GM23248 (cell line): ENCODE results near the gene SYK. TPM values are rescaled to one million over a fixed set of nuclear protein-coding genes. Genes with fewer than 3 reads are reported as not detected.

Source experiments
- DNase-seq: peaks from one replicate; pipeline ENCODE4 v3.0.0-alpha.2; 2015
- H2AFZ ChIP-seq: fragments of 200-600 bp; sonication (generic); 2 replicates; pipeline ENCODE4 v1.6.1; 2016; ENCODE audit warnings: antibody characterized with exemption
- H3F3A ChIP-seq: fragments of 200-600 bp; sonication (generic); 2 replicates; pipeline ENCODE4 v1.6.1; 2016; ENCODE audit warnings: mild to moderate bottlenecking, antibody characterized with exemption, mixed run types; ENCODE audit not compliant: insufficient read depth
- H3K27ac ChIP-seq: fragments of 200-600 bp; sonication (generic); 2 replicates; pipeline ENCODE4 v1.5.1; 2016; ENCODE audit warnings: mild to moderate bottlenecking
- H3K27me3 ChIP-seq: fragments of 200-600 bp; sonication (generic); replicated peaks from 2 replicates; pipeline ENCODE4 v1.6.1; 2016; ENCODE audit warnings: mild to moderate bottlenecking; ENCODE audit not compliant: insufficient read depth
- H3K36me3 ChIP-seq: fragments of 200-600 bp; sonication (generic); 2 replicates; pipeline ENCODE4 v1.6.1; 2016; ENCODE audit warnings: low read depth, mild to moderate bottlenecking
- H3K4me1 ChIP-seq: fragments of 200-600 bp; sonication (generic); 2 replicates; pipeline ENCODE4 v1.6.1; 2016; ENCODE audit warnings: mild to moderate bottlenecking; ENCODE audit not compliant: insufficient read depth
- H3K4me2 ChIP-seq: fragments of 200-600 bp; sonication (generic); one replicate; pipeline ENCODE4 v1.6.1; 2016; ENCODE audit warnings: mild to moderate bottlenecking; ENCODE audit not compliant: unreplicated experiment
- H3K4me3 ChIP-seq: fragments of 200-600 bp; sonication (generic); 2 replicates; pipeline ENCODE4 v1.5.1; 2016; ENCODE audit warnings: mild to moderate bottlenecking
- H3K79me2 ChIP-seq: fragments of 200-600 bp; sonication (generic); 2 replicates; pipeline ENCODE4 v1.6.1; 2016; ENCODE audit warnings: mild to moderate bottlenecking; ENCODE audit not compliant: insufficient read depth
- H3K9ac ChIP-seq: fragments of 200-600 bp; sonication (generic); 2 replicates; pipeline ENCODE4 v1.6.1; 2016; ENCODE audit warnings: mild to moderate bottlenecking
- H3K9me2 ChIP-seq: fragments of 200-600 bp; sonication (generic); 2 replicates; pipeline ENCODE4 v1.6.1; 2016; ENCODE audit warnings: mixed run types, mild to moderate bottlenecking, moderate library complexity; ENCODE audit not compliant: insufficient read depth
- H3K9me3 ChIP-seq: fragments of 200-600 bp; sonication (generic); one replicate; pipeline ENCODE4 v1.6.1; 2017; ENCODE audit warnings: low read depth
- H4K20me1 ChIP-seq: fragments of 200-600 bp; sonication (generic); 2 replicates; pipeline ENCODE4 v1.6.0; 2016; ENCODE audit not compliant: insufficient read depth
- EZH2 ChIP-seq: fragments of 200-600 bp; sonication (generic); IDR thresholded peaks from 2 replicates; pipeline ENCODE4 v1.6.1; 2018; ENCODE audit warnings: antibody characterized with exemption, mild to moderate bottlenecking; ENCODE audit not compliant: insufficient read depth, poor library complexity, severe bottlenecking
- EZH2phosphoT487 ChIP-seq: fragments of 200-600 bp; sonication (generic); IDR thresholded peaks from 2 replicates; pipeline ENCODE4 v1.6.1; 2018; ENCODE audit warnings: antibody characterized with exemption, moderate library complexity, mild to moderate bottlenecking, low read depth; ENCODE audit not compliant: insufficient read depth
- WGBS, 2 experiments: methylation state at CpG; one replicate each; pipeline ENCODE4 v1.1.6; 2015 to 2017; ENCODE audit warnings: low lambda C conversion rate in 2 of 2, low coverage in 1 of 2; ENCODE audit errors: missing lambda C conversion rate in 2 of 2; 5-methylcytosine and 5-hydroxymethylcytosine counted together
- in situ Hi-C: fragments of 300-500 bp; cut with MboI; formaldehyde crosslinking; loops from 2 replicates; pipeline ENCODE4 v1.15.0; 2020
- polyA plus RNA-seq: library from polyadenylated mRNA; unstranded; fragments of >200 nt; fragmentation: Nextera tagmentation; extraction: Ambion mirVana; gene quantifications from 2 replicates; pipeline ENCODE4 v1.2.1, GENCODE V29; 2016
- total RNA-seq: library from RNA; depleted of rRNA; stranded (reverse); fragments of >200 nt; shearing (Covaris generic); gene quantifications from 2 replicates; pipeline ENCODE4 v1.2.3, GENCODE V29; 2014

The SYK gene
- total and polyA plus RNA-seq, 2 experiments from 2014 or later: not detected

- Histone ChIP-seq H3K4me3 (no peak overlapping the region), H4K20me1 (no peaks in the 10 kb centered on the region), H3K4me1 (no peaks in the 10 kb centered on the region), H3K9ac (no peak overlapping the region), H2AFZ (no peak overlapping the region), H3K79me2 (no peaks in the 10 kb centered on the region), H3K27ac (no peak overlapping the region), H3K27me3 (no peaks in the 10 kb centered on the region; the same call in none of the 2 replicates), H3K4me2 (no peak overlapping the region), H3K9me3 (no peaks in the 10 kb centered on the region), H3F3A (no peaks in the 10 kb centered on the region), H3K9me2 (no peaks in the 10 kb centered on the region), H3K36me3 (no peaks in the 10 kb centered on the region)
- in situ Hi-C loops: no loop called here
- WGBS, 2 experiments: 70 to 72% methylated on average over 12 of the region's 12 CpGs
- DNase-seq: no peak
- no peak for TF ChIP-seq EZH2phosphoT487
- no peak for TF ChIP-seq EZH2
Measured at GRCh38 chr9:90904706-90905478, 103.3 kb downstream of the SYK start.

GRCh38 chr9:90905822-90906221 is 104.2 kb downstream of the SYK start:
- 70 to 75% methylated on average over 3 of the region's 3 CpGs for WGBS, 2 experiments
- Histone ChIP-seq H3K4me3 (no peak overlapping the region), H3K36me3 (no peaks in the 10 kb centered on the region), H3K9me2 (no peaks in the 10 kb centered on the region), H3K79me2 (no peaks in the 10 kb centered on the region), H3F3A (no peaks in the 10 kb centered on the region), H3K9me3 (no peaks in the 10 kb centered on the region), H3K27ac (no peak overlapping the region), H3K4me2 (no peak overlapping the region), H2AFZ (no peak overlapping the region), H3K9ac (no peak overlapping the region), H3K4me1 (no peaks in the 10 kb centered on the region), H4K20me1 (no peaks in the 10 kb centered on the region), H3K27me3 (no peaks in the 10 kb centered on the region; the same call in none of the 2 replicates)
- TF ChIP-seq EZH2 (no peak), EZH2phosphoT487 (no peak)
- in situ Hi-C loops: no loop called here
- no peak for DNase-seq

GRCh38 chr9:90906316-90907055 is 104.9 kb downstream of the SYK start:
- in situ Hi-C loops: no loop called here
- no peak overlapping the region for H3K4me2 ChIP-seq
- no peaks in the 10 kb centered on the region for H4K20me1 ChIP-seq
- TF ChIP-seq EZH2phosphoT487: no peak
- no peak for TF ChIP-seq EZH2
- no peak overlapping the region for H3K4me3 ChIP-seq
- no peaks in the 10 kb centered on the region for H3K9me3 ChIP-seq
- 68 to 69% methylated on average over 8 of the region's 8 CpGs for WGBS, 2 experiments
- H3K27ac ChIP-seq: no peak overlapping the region
- no peak overlapping the region for H2AFZ ChIP-seq
- no peaks in the 10 kb centered on the region for H3K9me2 ChIP-seq
- DNase-seq: no peak
- no peak overlapping the region for H3K9ac ChIP-seq
- no peaks in the 10 kb centered on the region for H3K4me1 ChIP-seq
- no peaks in the 10 kb centered on the region for H3K36me3 ChIP-seq
- no peaks in the 10 kb centered on the region for H3F3A ChIP-seq
- H3K79me2 ChIP-seq: no peaks in the 10 kb centered on the region
- no peaks in the 10 kb centered on the region; the same call in none of the 2 replicates for H3K27me3 ChIP-seq

GRCh38 chr9:90907056-90907445 is 105.4 kb downstream of the SYK start:
- Histone ChIP-seq H3K36me3 (no peaks in the 10 kb centered on the region), H3K9me2 (no peaks in the 10 kb centered on the region), H3K4me3 (no peak overlapping the region), H4K20me1 (no peaks in the 10 kb centered on the region), H3K4me1 (no peaks in the 10 kb centered on the region), H3K79me2 (no peaks in the 10 kb centered on the region), H3K27me3 (no peaks in the 10 kb centered on the region; the same call in 1 of the 2 replicates), H3F3A (no peaks in the 10 kb centered on the region), H3K27ac (no peak overlapping the region), H3K4me2 (no peak overlapping the region), H3K9ac (no peak overlapping the region), H2AFZ (no peak overlapping the region), H3K9me3 (no peaks in the 10 kb centered on the region)
- TF ChIP-seq EZH2: no peak
- no peak for TF ChIP-seq EZH2phosphoT487
- DNase-seq: no peak
- in situ Hi-C loops: no loop called here
- WGBS, 2 experiments: 71 to 73% methylated on average over 10 of the region's 10 CpGs
